Measurements from ENCODE around the gene HBP1. TPM values are rescaled to one million over a fixed set of nuclear protein-coding genes. Genes with fewer than 3 reads are reported as not detected.
A peak's percentile ranks its signal among the peaks of the same experiment; 100 is the strongest.

HBP1 gene
- total and polyA plus RNA-seq, 10 donors, result 23.9 to 141 (median 79.5) TPM

DNA sequence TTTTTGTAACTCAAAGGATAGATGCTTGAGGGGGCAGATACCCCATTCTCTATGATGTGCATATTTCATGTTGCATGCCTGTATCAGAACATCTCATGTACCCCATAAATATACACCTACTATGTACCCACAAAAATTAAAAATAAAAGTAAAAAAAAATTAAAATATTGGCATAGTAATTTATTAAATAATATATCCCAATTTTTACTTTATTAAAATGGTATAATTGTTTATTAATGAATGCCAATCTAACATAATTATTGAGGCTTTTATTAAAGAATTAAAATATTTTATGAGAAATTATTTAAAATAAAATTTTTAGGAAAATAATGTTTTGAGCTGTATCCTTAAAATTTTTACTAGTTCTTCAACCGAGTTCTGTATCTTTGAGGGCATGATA lies 18.9 kb upstream of the HBP1 start:
- Histone ChIP-seq H3K4me1 (peaks cover 0 to 20% (median 7%) of the 10 kb centered on the region in 6 donors), H3K36me3 (no peaks in the 10 kb centered on the region), H3K9me3 (no peaks in the 10 kb centered on the region), H3K4me3 (no peak overlapping the region), H3K27ac (no peak overlapping the region), H3K27me3 (replicated peaks in 1 of 7) (no peaks in the 10 kb centered on the region)
- intact Hi-C loops (cut with DNase I; ENCODE audit: low total_unique reads), result loop anchor here (2.0 to 10.0 kb wide), 3 partner anchors 203 to 357 kb away; no protein-coding TSS in a partner anchor
- TF ChIP-seq, protein P1, sequence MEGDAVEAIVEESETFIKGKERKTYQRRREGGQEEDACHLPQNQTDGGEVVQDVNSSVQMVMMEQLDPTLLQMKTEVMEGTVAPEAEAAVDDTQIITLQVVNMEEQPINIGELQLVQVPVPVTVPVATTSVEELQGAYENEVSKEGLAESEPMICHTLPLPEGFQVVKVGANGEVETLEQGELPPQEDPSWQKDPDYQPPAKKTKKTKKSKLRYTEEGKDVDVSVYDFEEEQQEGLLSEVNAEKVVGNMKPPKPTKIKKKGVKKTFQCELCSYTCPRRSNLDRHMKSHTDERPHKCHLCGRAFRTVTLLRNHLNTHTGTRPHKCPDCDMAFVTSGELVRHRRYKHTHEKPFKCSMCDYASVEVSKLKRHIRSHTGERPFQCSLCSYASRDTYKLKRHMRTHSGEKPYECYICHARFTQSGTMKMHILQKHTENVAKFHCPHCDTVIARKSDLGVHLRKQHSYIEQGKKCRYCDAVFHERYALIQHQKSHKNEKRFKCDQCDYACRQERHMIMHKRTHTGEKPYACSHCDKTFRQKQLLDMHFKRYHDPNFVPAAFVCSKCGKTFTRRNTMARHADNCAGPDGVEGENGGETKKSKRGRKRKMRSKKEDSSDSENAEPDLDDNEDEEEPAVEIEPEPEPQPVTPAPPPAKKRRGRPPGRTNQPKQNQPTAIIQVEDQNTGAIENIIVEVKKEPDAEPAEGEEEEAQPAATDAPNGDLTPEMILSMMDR (IDR thresholded peaks at IDR 0.05 in 8 of 11, conservative IDR thresholded peaks at IDR 0.05 in 3 of 11), result no peak
- 94 to 97% (median 96%) methylated on average over 1 of the region's 1 CpG for WGBS, 5 donors
- no peak for DNase-seq

DNA sequence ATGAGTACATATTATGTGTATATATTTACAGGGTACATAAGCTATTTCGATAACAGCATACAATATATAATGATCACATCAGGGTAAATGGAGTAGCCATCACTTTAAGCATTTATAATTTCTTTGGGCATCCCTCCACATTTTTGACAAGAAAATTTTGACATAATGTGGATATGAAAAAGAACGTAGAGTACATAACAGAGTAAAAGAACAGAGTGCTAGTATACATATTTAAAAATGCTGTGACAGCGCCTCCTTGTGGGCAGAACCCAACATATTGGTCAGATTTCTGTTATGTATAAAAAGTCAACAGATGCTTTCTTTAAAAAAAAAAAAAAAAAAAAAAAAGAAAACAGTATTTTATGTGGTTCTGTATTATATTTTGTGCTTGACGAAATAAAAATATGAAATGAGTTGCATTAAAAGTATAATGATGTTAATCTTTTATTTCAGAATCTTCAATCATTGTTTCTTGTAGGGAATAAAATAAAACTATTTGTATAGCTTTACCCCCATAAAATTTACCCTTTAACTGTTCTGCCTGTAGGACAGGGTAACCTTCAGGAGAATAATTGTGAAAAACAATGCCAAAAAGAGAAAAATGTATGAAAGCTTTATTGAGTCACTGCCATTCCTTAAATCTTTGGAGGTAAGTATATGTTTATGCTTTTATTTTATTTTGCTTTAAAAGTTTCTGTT lies 18.3 kb upstream of the HBP1 start:
- peaks cover 0 to 20% (median 7%) of the 10 kb centered on the region in 6 donors for H3K4me1 ChIP-seq
- H3K9me3 ChIP-seq, result no peaks in the 10 kb centered on the region
- no peaks in the 10 kb centered on the region for H3K36me3 ChIP-seq
- WGBS, 5 donors, result 24 to 27% (median 25%) methylated on average over 4 of the region's 4 CpGs
- no peak overlapping the region for H3K4me3 ChIP-seq
- intact Hi-C loops (cut with DNase I; ENCODE audit: low total_unique reads), result loop anchor here (5.0 to 10.0 kb wide), 2 partner anchors 203 to 276 kb away; no protein-coding TSS in a partner anchor
- peak; percentile 80 for DNase-seq
- no peak overlapping the region for H3K27ac ChIP-seq
- no peaks in the 10 kb centered on the region for H3K27me3 ChIP-seq (replicated peaks in 1 of 7)
- no peak for TF ChIP-seq POLR2A (IDR thresholded peaks at IDR 0.05)
- TF ChIP-seq, protein P1 (IDR thresholded peaks at IDR 0.05 in 8 of 11, conservative IDR thresholded peaks at IDR 0.05 in 3 of 11), result peak; percentile 14 to 78 (median 66)

DNA sequence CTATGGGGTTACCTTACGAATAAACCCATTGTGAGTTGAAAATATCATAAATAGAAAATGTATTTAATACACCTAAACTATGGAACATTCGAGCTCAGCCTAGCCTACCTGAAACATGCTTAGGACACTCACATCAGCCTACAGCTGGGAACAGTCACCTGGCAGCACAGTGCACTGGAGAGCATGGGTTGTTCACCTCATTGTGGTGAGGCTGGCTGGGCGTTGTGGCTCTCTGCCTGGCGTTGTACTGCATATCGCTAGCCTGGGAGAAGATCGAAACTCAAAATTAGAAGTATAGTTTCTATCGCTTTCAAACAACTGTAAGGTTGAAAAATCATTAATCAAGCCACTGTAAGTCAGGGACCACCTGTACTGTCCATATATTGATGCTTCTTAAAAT lies 17.3 kb upstream of the HBP1 start:
- no peaks in the 10 kb centered on the region for H3K27me3 ChIP-seq (replicated peaks in 1 of 7)
- WGBS, 5 donors, result 89 to 96% (median 93%) methylated on average over 7 of the region's 7 CpGs
- H3K36me3 ChIP-seq, result no peaks in the 10 kb centered on the region
- H3K9me3 ChIP-seq, result no peaks in the 10 kb centered on the region
- DNase-seq, result no peak
- H3K27ac ChIP-seq, result no peak overlapping the region
- H3K4me1 ChIP-seq, result peaks cover 0 to 20% (median 7%) of the 10 kb centered on the region in 6 donors
- no peak overlapping the region for H3K4me3 ChIP-seq
- TF ChIP-seq, protein P1 (IDR thresholded peaks at IDR 0.05 in 8 of 11, conservative IDR thresholded peaks at IDR 0.05 in 3 of 11), result no peak
- no peak for TF ChIP-seq POLR2A (IDR thresholded peaks at IDR 0.05)
- TF ChIP-seq POLR2AphosphoS5 (IDR thresholded peaks at IDR 0.05), result no peak
- intact Hi-C loops (cut with DNase I; ENCODE audit: low total_unique reads), result loop anchor here (5.0 to 10.0 kb wide), 2 partner anchors 204 to 277 kb away; no protein-coding TSS in a partner anchor

DNA sequence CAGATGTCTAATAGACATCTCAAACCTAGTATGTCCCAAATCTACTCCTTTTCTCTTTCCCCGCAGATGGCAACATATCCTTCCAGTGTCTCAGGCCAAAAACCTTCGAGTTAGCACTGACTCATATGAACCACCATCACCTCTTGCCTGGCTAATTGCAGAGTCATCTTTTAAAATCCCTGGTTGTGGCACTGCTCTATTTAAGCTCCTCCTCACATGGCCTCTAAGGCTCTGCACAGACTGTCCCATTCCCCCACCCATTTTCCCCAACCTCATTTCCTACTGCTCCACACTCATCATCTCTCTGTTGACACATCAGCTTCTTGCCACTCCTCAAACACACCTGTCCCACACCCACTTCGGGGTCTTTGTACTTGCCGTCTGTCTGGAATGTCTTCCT lies 16.8 kb upstream of the HBP1 start:
- Histone ChIP-seq H3K27me3 (replicated peaks in 1 of 7) (no peaks in the 10 kb centered on the region), H3K4me1 (peaks cover 0 to 19% (median 7%) of the 10 kb centered on the region in 6 donors), H3K4me3 (no peak overlapping the region), H3K27ac (no peak overlapping the region), H3K36me3 (no peaks in the 10 kb centered on the region), H3K9me3 (no peaks in the 10 kb centered on the region)
- 63 to 83% (median 70%) methylated on average over 4 of the region's 4 CpGs for WGBS, 5 donors
- DNase-seq, result no peak
- intact Hi-C loops (cut with DNase I; ENCODE audit: low total_unique reads), result loop anchor here (5.0 to 10.0 kb wide), 2 partner anchors 205 to 277 kb away; no protein-coding TSS in a partner anchor
- TF ChIP-seq, protein P1 (IDR thresholded peaks at IDR 0.05 in 8 of 11, conservative IDR thresholded peaks at IDR 0.05 in 3 of 11), result no peak
- TF ChIP-seq POLR2A (IDR thresholded peaks at IDR 0.05), result no peak
- TF ChIP-seq POLR2AphosphoS5 (IDR thresholded peaks at IDR 0.05), result no peak

Data from spleen (tissue), 11 donors.